Measurements from ENCODE around the gene ANXA8.
"Not testable (repeated sequence)": the region's sequence is repeated elsewhere in the genome, so short reads cannot be mapped to it uniquely, and the experiment has no call there.

DNA sequence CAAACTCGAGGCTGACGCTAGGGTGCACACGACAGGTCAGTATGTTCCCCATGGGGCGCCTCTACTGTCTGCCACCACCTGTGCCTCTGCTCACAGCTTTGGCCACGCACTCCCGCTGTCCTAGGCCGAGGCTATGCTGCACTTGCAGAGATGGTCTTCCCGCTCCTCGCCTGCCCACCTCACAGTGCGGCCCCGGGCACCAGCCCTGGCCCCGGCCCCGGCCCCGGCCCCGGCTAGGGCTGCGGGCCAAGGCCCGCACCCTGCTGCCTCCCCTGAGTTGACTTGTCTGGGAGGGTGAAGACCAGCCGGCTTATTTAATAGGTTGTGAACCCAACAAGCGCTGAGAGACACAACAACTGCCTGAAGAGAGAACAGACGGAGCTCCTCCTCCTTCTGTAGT, 39.6 kb upstream of the ANXA8 start, which contains the start of gene AGAP9:
- TF ChIP-seq, protein P1, sequence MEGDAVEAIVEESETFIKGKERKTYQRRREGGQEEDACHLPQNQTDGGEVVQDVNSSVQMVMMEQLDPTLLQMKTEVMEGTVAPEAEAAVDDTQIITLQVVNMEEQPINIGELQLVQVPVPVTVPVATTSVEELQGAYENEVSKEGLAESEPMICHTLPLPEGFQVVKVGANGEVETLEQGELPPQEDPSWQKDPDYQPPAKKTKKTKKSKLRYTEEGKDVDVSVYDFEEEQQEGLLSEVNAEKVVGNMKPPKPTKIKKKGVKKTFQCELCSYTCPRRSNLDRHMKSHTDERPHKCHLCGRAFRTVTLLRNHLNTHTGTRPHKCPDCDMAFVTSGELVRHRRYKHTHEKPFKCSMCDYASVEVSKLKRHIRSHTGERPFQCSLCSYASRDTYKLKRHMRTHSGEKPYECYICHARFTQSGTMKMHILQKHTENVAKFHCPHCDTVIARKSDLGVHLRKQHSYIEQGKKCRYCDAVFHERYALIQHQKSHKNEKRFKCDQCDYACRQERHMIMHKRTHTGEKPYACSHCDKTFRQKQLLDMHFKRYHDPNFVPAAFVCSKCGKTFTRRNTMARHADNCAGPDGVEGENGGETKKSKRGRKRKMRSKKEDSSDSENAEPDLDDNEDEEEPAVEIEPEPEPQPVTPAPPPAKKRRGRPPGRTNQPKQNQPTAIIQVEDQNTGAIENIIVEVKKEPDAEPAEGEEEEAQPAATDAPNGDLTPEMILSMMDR (IDR thresholded peaks at IDR 0.05; ENCODE audit: extremely low read depth in 1 of 2, insufficient read depth in 1 of 2, low read depth in 1 of 2, low read length in 2 of 2): not testable (repeated sequence)
- TF ChIP-seq POLR2A (IDR thresholded peaks at IDR 0.05; ENCODE audit: low read depth, low read length); GATA2 (IDR thresholded peaks at IDR 0.05; ENCODE audit: insufficient read depth, insufficient read length, low read depth, low read length); EZH2 (IDR thresholded peaks at IDR 0.05; ENCODE audit: borderline replicate concordance, low read depth, low read length, severe bottlenecking); MYC (IDR thresholded peaks at IDR 0.05; ENCODE audit: low read depth, low read length); POLR2AphosphoS5 (IDR thresholded peaks at IDR 0.05; ENCODE audit: insufficient read depth, low read depth, low read length): not testable (repeated sequence)

Measured in endothelial cell of umbilical vein (primary cell).